ENCODE data around the gene KRTAP10-5. TPM values are rescaled to one million over a fixed set of nuclear protein-coding genes. Genes with fewer than 3 reads are reported as not detected.
"Not testable (repeated sequence)": the region's sequence is repeated elsewhere in the genome, so short reads cannot be mapped to it uniquely, and the experiment has no call there.

The KRTAP10-5 gene
- total RNA-seq, 1 donor = not detected

DNA sequence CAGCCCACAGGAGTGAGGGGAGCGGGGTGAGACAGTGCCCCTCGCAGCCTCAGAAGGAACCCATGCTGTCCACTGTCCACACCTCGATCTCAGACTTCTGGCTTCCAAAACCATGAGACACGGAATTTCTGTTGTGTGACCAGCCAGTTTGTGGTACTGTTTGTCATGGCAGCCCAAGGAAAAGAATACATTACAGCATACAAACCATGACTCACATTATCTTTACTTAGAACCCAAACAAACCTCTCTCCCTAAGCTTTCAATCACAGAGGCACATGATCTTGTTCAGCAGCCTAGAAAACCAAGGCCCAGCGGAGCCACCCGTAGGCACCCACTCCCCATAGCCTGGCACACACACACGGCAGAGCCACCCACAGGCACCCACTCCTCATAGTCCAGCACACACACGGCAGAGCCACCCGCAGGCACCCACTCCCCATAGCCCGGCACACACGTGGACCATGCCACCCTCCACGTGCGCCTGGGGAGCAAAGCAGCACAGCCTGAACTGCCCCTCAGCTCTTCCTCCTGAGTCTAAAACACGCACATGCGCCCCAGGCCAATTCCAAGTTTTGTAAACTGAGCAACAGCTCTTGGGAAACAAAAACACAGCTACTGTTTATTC lies 7.3 kb downstream of the KRTAP10-5 start:
- Histone ChIP-seq H3K4me3 (ENCODE audit: low read length) (no peak overlapping the region), H3K9me3 (ENCODE audit: low read depth, low read length) (no peaks in the 10 kb centered on the region), H3K4me1 (ENCODE audit: insufficient read depth, low read length) (no peaks in the 10 kb centered on the region), H3K27me3 (ENCODE audit: insufficient read depth, low read length) (no peaks in the 10 kb centered on the region)

DNA sequence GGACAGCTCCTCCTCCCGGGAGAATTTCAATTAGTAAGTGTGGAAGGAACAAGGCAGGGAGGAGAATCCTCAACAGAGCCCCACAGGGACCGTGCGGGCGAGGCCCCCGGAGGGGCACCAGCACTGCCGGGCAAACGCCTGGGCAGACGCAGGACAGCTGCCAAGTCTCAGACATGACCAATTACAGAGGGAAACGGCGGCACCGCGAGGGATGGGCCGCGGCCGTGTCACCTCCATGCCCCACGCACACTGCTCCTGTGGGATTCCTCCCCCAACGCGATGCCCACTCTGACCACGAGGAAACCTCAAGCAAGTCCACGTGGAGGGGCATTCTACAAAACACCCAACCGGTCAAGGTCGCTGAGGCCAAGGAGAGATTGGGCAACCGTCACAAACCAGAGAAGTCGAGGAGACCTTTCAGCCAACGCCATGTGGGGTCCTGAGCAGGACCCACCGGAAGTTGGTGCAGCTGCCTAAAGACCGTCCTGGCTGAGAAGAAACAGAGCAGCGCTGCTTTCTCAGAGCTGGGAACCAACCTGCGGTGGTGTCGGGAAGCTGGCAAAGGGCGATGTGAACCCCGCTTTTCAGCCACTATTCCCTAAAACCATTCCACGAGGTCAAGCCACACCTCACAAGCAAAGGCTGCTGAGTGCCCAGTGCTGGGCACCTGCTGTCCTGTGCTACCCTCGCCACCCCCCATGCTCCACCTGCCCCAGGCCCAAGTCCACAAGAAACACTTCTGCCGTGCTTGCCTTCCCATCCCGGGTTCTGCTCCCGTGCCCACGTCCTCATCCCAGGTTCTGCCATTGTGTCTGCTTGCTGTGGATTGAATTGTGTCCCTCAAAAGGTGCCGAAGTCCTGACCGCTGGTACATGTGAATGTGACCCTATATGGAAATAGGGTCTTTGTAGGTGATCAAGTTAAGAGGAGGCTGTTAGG lies 8.3 kb downstream of the KRTAP10-5 start:
- H3K9me3 ChIP-seq (ENCODE audit: low read depth, low read length) = no peaks in the 10 kb centered on the region
- H3K4me3 ChIP-seq (ENCODE audit: low read length) = no peak overlapping the region
- no peaks in the 10 kb centered on the region for H3K27me3 ChIP-seq (ENCODE audit: insufficient read depth, low read length)
- no peaks in the 10 kb centered on the region for H3K4me1 ChIP-seq (ENCODE audit: insufficient read depth, low read length)

DNA sequence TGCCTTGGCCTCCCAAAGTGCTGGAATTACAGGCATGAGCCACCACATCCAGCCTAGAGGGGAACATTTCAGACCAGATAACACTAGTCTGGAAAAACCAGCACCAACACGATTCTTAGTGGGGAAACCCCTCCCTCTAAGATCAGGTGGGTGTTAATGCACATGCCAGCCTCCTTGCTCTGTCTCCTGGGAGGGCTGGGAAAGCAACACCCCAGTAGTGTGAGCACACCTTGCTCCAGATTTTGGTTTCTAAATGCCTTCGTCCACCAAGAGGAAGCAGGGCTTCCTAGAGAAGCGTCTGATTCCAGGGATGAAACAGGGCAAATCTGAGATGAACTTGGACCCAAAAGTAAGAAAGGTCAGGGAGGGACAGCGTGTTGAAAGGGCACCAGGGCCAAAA lies 9.1 kb downstream of the KRTAP10-5 start:
- no peak overlapping the region for H3K4me3 ChIP-seq (ENCODE audit: low read length)
- H3K9me3 ChIP-seq (ENCODE audit: low read depth, low read length) = no peaks in the 10 kb centered on the region
- H3K27me3 ChIP-seq (ENCODE audit: insufficient read depth, low read length) = no peaks in the 10 kb centered on the region
- no peaks in the 10 kb centered on the region for H3K4me1 ChIP-seq (ENCODE audit: insufficient read depth, low read length)

GRCh38 chr21:44569861-44570517 lies 10.4 kb downstream of the KRTAP10-5 start:
- Histone ChIP-seq H3K9me3 (ENCODE audit: low read depth, low read length) (no peaks in the 10 kb centered on the region), H3K4me3 (ENCODE audit: low read length) (no peak overlapping the region), H3K4me1 (ENCODE audit: insufficient read depth, low read length) (peaks cover 4% of the 10 kb centered on the region), H3K27me3 (ENCODE audit: insufficient read depth, low read length) (no peaks in the 10 kb centered on the region)

DNA sequence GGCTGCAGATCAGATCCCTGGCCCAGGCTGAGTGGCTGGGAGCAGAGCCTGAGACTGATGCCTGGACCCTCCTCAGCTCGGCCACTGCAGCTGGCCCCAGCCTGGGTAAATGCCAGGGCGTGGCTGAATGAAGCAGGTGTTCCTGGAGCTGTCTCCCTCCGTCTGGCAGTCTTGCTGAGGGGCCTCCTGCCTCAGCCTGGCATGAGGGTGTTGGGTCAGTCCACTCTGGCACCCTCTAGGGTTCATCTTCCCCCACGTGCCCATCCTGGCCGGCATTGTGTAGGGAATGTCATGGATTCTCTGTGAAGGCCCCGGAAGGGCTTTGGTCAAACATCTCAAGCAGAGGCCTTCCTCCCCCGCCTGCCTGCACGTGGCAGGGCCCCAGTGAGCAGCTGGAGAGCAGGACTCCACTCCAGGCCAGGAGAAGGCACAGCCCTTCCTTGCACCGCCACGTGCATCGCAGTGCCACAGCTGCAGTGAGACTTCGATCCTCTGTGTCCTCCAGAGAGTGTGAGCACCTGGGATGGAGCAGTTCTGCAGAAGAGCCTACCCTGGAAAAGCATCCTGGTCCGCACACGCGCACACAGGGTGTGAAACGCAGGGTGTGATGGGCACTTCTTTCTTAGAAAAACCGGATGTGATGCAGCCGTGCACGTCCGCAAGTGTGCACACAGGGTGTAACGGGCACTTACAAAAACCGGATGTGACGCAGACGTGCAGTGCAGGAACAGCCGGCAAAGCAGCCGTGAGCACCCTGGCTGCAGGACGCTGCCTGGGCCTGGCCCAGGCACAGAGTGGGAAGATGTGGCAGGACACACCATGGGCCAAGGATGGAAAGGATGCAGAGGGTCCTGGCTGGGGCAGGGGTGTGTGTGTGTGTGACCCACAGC lies 11.5 kb downstream of the KRTAP10-5 start:
- Histone ChIP-seq H3K4me3 (ENCODE audit: low read length) (no peak overlapping the region), H3K27me3 (ENCODE audit: insufficient read depth, low read length) (no peaks in the 10 kb centered on the region), H3K4me1 (ENCODE audit: insufficient read depth, low read length) (peaks cover 4% of the 10 kb centered on the region), H3K9me3 (ENCODE audit: low read depth, low read length) (no peaks in the 10 kb centered on the region)

DNA sequence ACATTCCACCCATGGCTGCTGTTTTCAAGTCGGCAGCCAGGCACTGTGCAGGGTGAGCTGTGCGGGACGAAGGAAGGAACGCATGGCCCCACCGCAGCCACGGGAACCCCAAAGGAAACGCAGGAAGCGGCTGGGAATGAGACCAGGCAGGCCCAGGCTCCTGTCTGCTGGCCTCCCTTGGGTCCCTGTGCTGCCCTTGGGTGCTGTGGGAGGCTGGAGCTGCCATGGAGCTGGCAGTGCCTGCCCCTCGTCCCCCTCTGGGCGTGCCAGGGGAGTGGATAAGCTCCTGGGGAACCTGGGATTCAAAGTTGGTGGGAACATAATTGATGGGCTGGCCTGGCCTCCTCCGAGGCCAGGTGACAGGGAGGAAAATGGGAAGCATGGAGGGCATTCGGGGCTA lies 12.1 kb downstream of the KRTAP10-5 start:
- Histone ChIP-seq H3K4me1 (ENCODE audit: insufficient read depth, low read length) (peaks cover 4% of the 10 kb centered on the region), H3K9me3 (ENCODE audit: low read depth, low read length) (no peaks in the 10 kb centered on the region), H3K4me3 (ENCODE audit: low read length) (no peak overlapping the region), H3K27me3 (ENCODE audit: insufficient read depth, low read length) (no peaks in the 10 kb centered on the region)

DNA sequence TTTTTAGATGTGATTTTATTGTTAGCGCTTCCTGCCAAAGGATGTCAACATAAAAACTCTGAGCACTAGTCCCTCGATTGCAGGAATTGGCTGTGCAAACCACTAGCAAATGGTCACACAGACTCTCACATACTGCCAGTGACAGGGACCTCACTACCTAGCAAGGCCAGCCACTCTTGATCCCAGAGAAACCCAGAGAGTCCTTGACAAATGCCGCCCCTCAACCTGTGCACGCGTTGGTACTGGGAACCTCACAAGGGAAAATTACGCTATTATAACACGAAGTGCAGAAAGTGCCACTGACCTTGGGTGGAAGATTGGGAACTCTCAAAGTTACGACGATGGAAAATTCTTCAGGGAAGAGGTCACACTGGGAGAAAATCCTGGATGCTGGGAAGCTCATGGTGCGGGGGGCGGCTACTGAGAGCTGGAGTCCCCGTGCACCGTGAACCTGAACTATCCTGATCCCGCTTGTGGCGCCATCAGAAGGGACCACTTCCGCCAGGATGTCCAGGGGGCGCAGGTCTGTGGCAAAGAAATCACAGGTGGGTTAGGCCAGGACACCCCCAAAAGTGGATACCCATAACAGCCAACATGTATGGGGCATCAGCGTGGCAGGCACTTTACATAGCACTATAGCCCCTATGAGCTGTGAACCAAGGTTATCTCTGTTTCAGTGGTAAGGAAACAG lies 12.8 kb downstream of the KRTAP10-5 start:
- H3K4me1 ChIP-seq (ENCODE audit: insufficient read depth, low read length) = peaks cover 4% of the 10 kb centered on the region
- peaks cover 2% of the 10 kb centered on the region for H3K9me3 ChIP-seq (ENCODE audit: low read depth, low read length)
- no peak overlapping the region for H3K4me3 ChIP-seq (ENCODE audit: low read length)
- no peaks in the 10 kb centered on the region for H3K27me3 ChIP-seq (ENCODE audit: insufficient read depth, low read length)

GRCh38 chr21:44566403-44566802 lies 14.0 kb downstream of the KRTAP10-5 start:
- Histone ChIP-seq H3K27me3 (ENCODE audit: insufficient read depth, low read length) (no peaks in the 10 kb centered on the region), H3K4me3 (ENCODE audit: low read length) (no peak overlapping the region), H3K4me1 (ENCODE audit: insufficient read depth, low read length) (peaks cover 4% of the 10 kb centered on the region), H3K9me3 (ENCODE audit: low read depth, low read length) (peaks cover 5% of the 10 kb centered on the region)

DNA sequence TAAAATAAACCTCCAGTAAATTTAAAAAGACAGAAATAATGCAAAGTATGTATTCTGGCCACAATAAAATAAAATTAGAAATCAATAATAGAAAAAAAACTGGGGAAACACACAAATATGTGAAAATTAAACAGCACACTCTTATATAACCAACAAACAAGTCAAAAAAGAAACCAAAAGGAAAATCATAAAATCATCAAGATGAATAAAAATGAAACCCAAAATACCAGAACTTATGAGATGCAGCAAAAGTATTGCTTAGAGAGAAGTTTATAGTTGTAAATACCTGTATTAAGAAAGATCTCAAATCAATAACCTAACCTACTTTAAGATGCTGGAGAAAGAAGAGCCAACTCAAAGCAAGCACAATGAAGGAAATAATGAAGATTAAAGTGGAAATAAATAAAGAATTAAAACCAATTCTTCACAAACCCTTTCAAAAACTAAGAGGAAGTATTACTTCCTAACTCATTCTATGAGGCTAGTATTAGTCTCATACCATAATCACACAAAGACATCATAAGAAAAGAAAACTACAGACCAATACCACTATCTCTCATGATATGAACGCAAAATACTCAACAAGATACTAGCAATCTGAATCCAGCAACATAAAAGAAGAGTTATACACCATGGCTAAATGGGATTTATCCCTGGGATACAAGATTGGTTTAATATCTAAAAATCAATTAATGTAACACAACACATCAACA lies 15.4 kb downstream of the KRTAP10-5 start:
- Histone ChIP-seq H3K4me1 (ENCODE audit: insufficient read depth, low read length) (peaks cover 4% of the 10 kb centered on the region), H3K27me3 (ENCODE audit: insufficient read depth, low read length) (no peaks in the 10 kb centered on the region), H3K9me3 (ENCODE audit: low read depth, low read length) (peaks cover 5% of the 10 kb centered on the region), H3K4me3 (ENCODE audit: low read length) (no peak overlapping the region)

- Histone ChIP-seq H3K4me3 (ENCODE audit: low read length) (no peak overlapping the region), H3K9me3 (ENCODE audit: low read depth, low read length) (peaks cover 5% of the 10 kb centered on the region), H3K4me1 (ENCODE audit: insufficient read depth, low read length) (peaks cover 4% of the 10 kb centered on the region), H3K27me3 (ENCODE audit: insufficient read depth, low read length) (no peaks in the 10 kb centered on the region)
Measured at GRCh38 chr21:44564099-44564498, 16.3 kb downstream of the KRTAP10-5 start.

- no peaks in the 10 kb centered on the region for H3K4me1 ChIP-seq (ENCODE audit: insufficient read depth, low read length)
- H3K9me3 ChIP-seq (ENCODE audit: low read depth, low read length) = peaks cover 5% of the 10 kb centered on the region
- H3K4me3 ChIP-seq (ENCODE audit: low read length) = no peak within 1 kb of the TSS
- no peaks in the 10 kb centered on the region for H3K27me3 ChIP-seq (ENCODE audit: insufficient read depth, low read length)
Measured at GRCh38 chr21:44558695-44559094, 21.7 kb downstream of the KRTAP10-5 start, which contains the start of gene KRTAP10-3. TSS of gene KRTAP10-3 (minus strand) at chr21:44558795. CDS start at chr21:44558715, 80 bp downstream.

DNA sequence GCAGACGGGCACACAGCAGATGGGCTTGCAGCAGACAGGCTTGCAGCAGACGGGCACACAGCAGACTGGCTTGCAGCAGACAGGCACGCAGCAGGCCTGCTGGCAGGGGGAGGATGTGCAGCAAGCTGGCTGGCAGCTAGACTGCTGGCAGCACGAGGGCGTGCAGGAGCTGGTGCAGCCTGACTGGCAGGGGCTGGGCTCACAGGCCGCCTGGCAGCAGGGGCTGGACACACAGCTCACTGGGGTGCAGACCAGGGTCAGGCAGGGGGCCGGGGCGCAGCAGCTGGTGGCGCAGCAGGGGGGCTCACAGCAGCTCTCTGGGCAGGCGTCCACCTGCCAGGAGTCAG lies 22.1 kb downstream of the KRTAP10-5 start:
- H3K9me3 ChIP-seq (ENCODE audit: low read depth, low read length); H3K4me3 ChIP-seq (ENCODE audit: low read length); H3K4me1 ChIP-seq (ENCODE audit: insufficient read depth, low read length); H3K27me3 ChIP-seq (ENCODE audit: insufficient read depth, low read length): not testable (repeated sequence)

- H3K9me3 ChIP-seq (ENCODE audit: low read depth, low read length) = peaks cover 4% of the 10 kb centered on the region
- no peak overlapping the region for H3K4me3 ChIP-seq (ENCODE audit: low read length)
- H3K27me3 ChIP-seq (ENCODE audit: insufficient read depth, low read length) = no peaks in the 10 kb centered on the region
- no peaks in the 10 kb centered on the region for H3K4me1 ChIP-seq (ENCODE audit: insufficient read depth, low read length)
Measured at GRCh38 chr21:44557491-44558328, 22.7 kb downstream of the KRTAP10-5 start.

All from mononuclear cell (primary cell).